A549 (cell line): ENCODE results near the gene LHX4. TPM values are rescaled to one million over a fixed set of nuclear protein-coding genes. Genes with fewer than 3 reads are reported as not detected.

Source experiments
- ATAC-seq, 2 experiments: fragments of 200-7000 bp in 1 of 2; fragments of >200 bp in 1 of 2; cut with Nextera tagmentation in 1 of 2; cut with Tn5 transposase in 1 of 2; 3 replicates each; pipeline versions ENCODE4 v1.8.0 to v1.9.1; 2018 to 2020; ENCODE audit warnings: mild to moderate bottlenecking in 1 of 2, moderate library complexity in 1 of 2
- CTCF ChIA-PET: fragments of 300-600 bp; sonication (Branson Sonifier 250); formaldehyde crosslinking; extraction: SDS; loops from one replicate; lab custom pipeline; 2021; ENCODE audit warnings: antibody characterized with exemption, inconsistent platforms; lab: Yijun Ruan, JAX
- POLR2A ChIA-PET: fragments of 350-600 bp; formaldehyde crosslinking; extraction: SDS; loops from one replicate; lab custom pipeline; 2021; ENCODE audit warnings: antibody characterized with exemption, inconsistent platforms; lab: Yijun Ruan, JAX
- DNase-seq, 2 experiments: peaks; one replicate each; pipeline versions ENCODE4 v3.0.0 to v3.0.0-alpha.2; 2011 to 2016; ENCODE audit warnings: low read depth in 1 of 2, low spot score in 1 of 2
- FAIRE-seq: peaks from 2 replicates; lab custom pipeline; 2011; peaks lifted over from hg19 to GRCh38; lab: Jason Lieb, UNC
- H3K27ac ChIP-seq, 2 experiments: fragments of >200 bp; sonication (Bioruptor Twin); formaldehyde crosslinking; 3 replicates each; pipeline ENCODE4 v1.5.1; 2016 to 2017
- H3K4me1 ChIP-seq: fragments of >200 bp; sonication (Bioruptor Twin); formaldehyde crosslinking; 3 replicates; pipeline ENCODE4 v1.6.1; 2016
- H3K4me2 ChIP-seq: fragments of >200 bp; sonication (Bioruptor Twin); formaldehyde crosslinking; 3 replicates; pipeline ENCODE4 v1.6.1; 2016
- H3K4me3 ChIP-seq: fragments of >200 bp; sonication (Bioruptor Twin); formaldehyde crosslinking; 3 replicates; pipeline ENCODE4 v1.5.1; 2016
- H3K9me3 ChIP-seq: fragments of >200 bp; sonication (Bioruptor Twin); formaldehyde crosslinking; 3 replicates; pipeline ENCODE4 v1.6.1; 2016
- BHLHE40 ChIP-seq: IDR thresholded peaks from 2 replicates; pipeline ENCODE4 v1.6.1; 2012; ENCODE audit warnings: low read depth, low read length, inconsistent platforms
- EP300 ChIP-seq, 2 experiments: fragments of >200 bp; sonication (Bioruptor Twin); formaldehyde crosslinking; IDR thresholded peaks; 2 replicates in 1 of 2; 3 replicates in 1 of 2; pipeline ENCODE4 v1.6.1; 2016 to 2017
- HDAC2 ChIP-seq: fragments of 200-600 bp; sonication (generic); IDR thresholded peaks from 2 replicates; pipeline ENCODE4 v1.6.1; 2016
- HEYL ChIP-seq: fragments of 250-450 bp; sonication (Bioruptor Pico); IDR thresholded peaks from 2 replicates; pipeline ENCODE4 v1.8.0; 2021; ENCODE audit warnings: mild to moderate bottlenecking, moderate library complexity
- JUNB ChIP-seq: fragments of >200 bp; sonication (Bioruptor Twin); formaldehyde crosslinking; IDR thresholded peaks from 2 replicates; pipeline ENCODE4 v1.6.1; 2016
- MAFK ChIP-seq: fragments of 450-650 bp; IDR thresholded peaks from 2 replicates; pipeline ENCODE4 v1.6.1; 2014; ENCODE audit not compliant: partially characterized antibody
- MAX ChIP-seq: IDR thresholded peaks from 2 replicates; pipeline ENCODE4 v1.6.1; 2012
- NR3C1 ChIP-seq: fragments of >200 bp; sonication (Bioruptor Twin); formaldehyde crosslinking; IDR thresholded peaks from 3 replicates; pipeline ENCODE4 v1.6.1; 2017
- RARB ChIP-seq: fragments of 250-450 bp; sonication (Bioruptor Pico); IDR thresholded peaks from 2 replicates; pipeline ENCODE4 v1.8.0; 2021; ENCODE audit warnings: mild to moderate bottlenecking, moderate library complexity
- RFX5 ChIP-seq: fragments of 450-650 bp; IDR thresholded peaks from 2 replicates; pipeline ENCODE4 v1.7.1; 2014; ENCODE audit warnings: antibody characterized with exemption, mild to moderate bottlenecking, moderate library complexity
- RNF2 ChIP-seq: fragments of 200-600 bp; sonication (generic); IDR thresholded peaks from 2 replicates; pipeline ENCODE4 v1.6.1; 2016; ENCODE audit warnings: low read depth, mild to moderate bottlenecking, antibody characterized with exemption, moderate library complexity, borderline replicate concordance
- ZNF302 ChIP-seq: fragments of 250-450 bp; sonication (Bioruptor Pico); IDR thresholded peaks from 2 replicates; pipeline ENCODE4 v1.9.0; 2021; ENCODE audit warnings: inconsistent platforms, mild to moderate bottlenecking, moderate library complexity
- WGBS: methylation state at CpG from one replicate; pipeline ENCODE4 v1.1.6; 2017; ENCODE audit errors: missing lambda C conversion rate; 5-methylcytosine and 5-hydroxymethylcytosine counted together
- polyA plus RNA-seq, 4 experiments: library from polyadenylated mRNA; depleted of rRNA in 3 of 4; stranded (reverse); fragments of >200 nt; fragmentation: RNase III in 1 of 4; extraction: RNeasy Plus Mini Kit Qiagen cat#74134 plus additional on column Dnase treatment in 1 of 4; gene quantifications; 2 replicates in 3 of 4; 3 replicates in 1 of 4; pipeline ENCODE4 v1.2.3, GENCODE V29; 2011 to 2017
- TF ChIP-seq, protein P1 (sequence below): IDR thresholded peaks from 2 replicates; pipeline ENCODE4 v1.6.1; 2012
- TF ChIP-seq, protein P2 (sequence below): IDR thresholded peaks from 2 replicates; pipeline ENCODE4 v1.6.1; 2012; ENCODE audit warnings: low read depth, borderline replicate concordance
- TF ChIP-seq, protein P3 (sequence below): fragments of 200-600 bp; sonication (generic); IDR thresholded peaks from 2 replicates; pipeline ENCODE4 v1.6.1; 2016; ENCODE audit warnings: antibody characterized with exemption, mild to moderate bottlenecking, moderate library complexity

LHX4 gene
- polyA plus RNA-seq, 2 of the 4 experiments (the other 2 are of a cell fraction): 0.62 to 0.80 TPM

- TF ChIP-seq, protein P1, sequence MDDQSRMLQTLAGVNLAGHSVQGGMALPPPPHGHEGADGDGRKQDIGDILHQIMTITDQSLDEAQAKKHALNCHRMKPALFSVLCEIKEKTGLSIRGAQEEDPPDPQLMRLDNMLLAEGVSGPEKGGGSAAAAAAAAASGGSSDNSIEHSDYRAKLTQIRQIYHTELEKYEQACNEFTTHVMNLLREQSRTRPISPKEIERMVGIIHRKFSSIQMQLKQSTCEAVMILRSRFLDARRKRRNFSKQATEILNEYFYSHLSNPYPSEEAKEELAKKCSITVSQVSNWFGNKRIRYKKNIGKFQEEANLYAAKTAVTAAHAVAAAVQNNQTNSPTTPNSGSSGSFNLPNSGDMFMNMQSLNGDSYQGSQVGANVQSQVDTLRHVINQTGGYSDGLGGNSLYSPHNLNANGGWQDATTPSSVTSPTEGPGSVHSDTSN: no peak
- no peak for TF ChIP-seq RFX5
- TF ChIP-seq, protein P2, sequence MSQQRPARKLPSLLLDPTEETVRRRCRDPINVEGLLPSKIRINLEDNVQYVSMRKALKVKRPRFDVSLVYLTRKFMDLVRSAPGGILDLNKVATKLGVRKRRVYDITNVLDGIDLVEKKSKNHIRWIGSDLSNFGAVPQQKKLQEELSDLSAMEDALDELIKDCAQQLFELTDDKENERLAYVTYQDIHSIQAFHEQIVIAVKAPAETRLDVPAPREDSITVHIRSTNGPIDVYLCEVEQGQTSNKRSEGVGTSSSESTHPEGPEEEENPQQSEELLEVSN: no peak
These were observed 26.4 kb downstream of the LHX4 start (continued) for GRCh38 chr1:180256341-180257027.

GRCh38 chr1:180257028-180257386 lies 26.9 kb downstream of the LHX4 start:
- Histone ChIP-seq H3K27ac (no peak overlapping the region), H3K4me1 (no peaks in the 10 kb centered on the region), H3K4me2 (no peak overlapping the region)
- ChIA-PET CTCF (interaction anchor here (0.7 to 11.1 kb wide), 3 partner anchors 34 to 223 kb away, joined by 3 to 102 read pairs (median 3); no protein-coding TSS in a partner anchor), POLR2A (no interaction called here)
- WGBS: 72% methylated on average over 5 of the region's 5 CpGs
- DNase-seq: no peak
- TF ChIP-seq HEYL: no peak
- no peak for TF ChIP-seq JUNB
- no peak for TF ChIP-seq RARB (CRISPR knock-in tag)
- TF ChIP-seq MAX: no peak
- no peak for TF ChIP-seq ZNF302 (CRISPR knock-in tag)
- no peak for TF ChIP-seq RNF2
- TF ChIP-seq, protein P3, sequence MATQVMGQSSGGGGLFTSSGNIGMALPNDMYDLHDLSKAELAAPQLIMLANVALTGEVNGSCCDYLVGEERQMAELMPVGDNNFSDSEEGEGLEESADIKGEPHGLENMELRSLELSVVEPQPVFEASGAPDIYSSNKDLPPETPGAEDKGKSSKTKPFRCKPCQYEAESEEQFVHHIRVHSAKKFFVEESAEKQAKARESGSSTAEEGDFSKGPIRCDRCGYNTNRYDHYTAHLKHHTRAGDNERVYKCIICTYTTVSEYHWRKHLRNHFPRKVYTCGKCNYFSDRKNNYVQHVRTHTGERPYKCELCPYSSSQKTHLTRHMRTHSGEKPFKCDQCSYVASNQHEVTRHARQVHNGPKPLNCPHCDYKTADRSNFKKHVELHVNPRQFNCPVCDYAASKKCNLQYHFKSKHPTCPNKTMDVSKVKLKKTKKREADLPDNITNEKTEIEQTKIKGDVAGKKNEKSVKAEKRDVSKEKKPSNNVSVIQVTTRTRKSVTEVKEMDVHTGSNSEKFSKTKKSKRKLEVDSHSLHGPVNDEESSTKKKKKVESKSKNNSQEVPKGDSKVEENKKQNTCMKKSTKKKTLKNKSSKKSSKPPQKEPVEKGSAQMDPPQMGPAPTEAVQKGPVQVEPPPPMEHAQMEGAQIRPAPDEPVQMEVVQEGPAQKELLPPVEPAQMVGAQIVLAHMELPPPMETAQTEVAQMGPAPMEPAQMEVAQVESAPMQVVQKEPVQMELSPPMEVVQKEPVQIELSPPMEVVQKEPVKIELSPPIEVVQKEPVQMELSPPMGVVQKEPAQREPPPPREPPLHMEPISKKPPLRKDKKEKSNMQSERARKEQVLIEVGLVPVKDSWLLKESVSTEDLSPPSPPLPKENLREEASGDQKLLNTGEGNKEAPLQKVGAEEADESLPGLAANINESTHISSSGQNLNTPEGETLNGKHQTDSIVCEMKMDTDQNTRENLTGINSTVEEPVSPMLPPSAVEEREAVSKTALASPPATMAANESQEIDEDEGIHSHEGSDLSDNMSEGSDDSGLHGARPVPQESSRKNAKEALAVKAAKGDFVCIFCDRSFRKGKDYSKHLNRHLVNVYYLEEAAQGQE: no peak
- TF ChIP-seq EP300 (IDR thresholded peaks at IDR 0.05): no peak
- no peak for TF ChIP-seq HDAC2
- TF ChIP-seq, all 56 proteins: peak for 0
- H3K4me3 ChIP-seq: no peak overlapping the region
- H3K9me3 ChIP-seq: no peaks in the 10 kb centered on the region
- FAIRE-seq (no peak), ATAC-seq (no peak)

GRCh38 chr1:180257486-180257885 lies 27.4 kb downstream of the LHX4 start:
- WGBS: 85% methylated on average over 8 of the region's 8 CpGs
- Histone ChIP-seq H3K27ac (no peak overlapping the region), H3K4me1 (no peaks in the 10 kb centered on the region), H3K9me3 (no peaks in the 10 kb centered on the region), H3K4me2 (no peak overlapping the region), H3K4me3 (no peak overlapping the region)
- FAIRE-seq (no peak), ATAC-seq (no peak), DNase-seq (no peak)
- CTCF ChIA-PET: interaction anchor here (0.7 to 11.1 kb wide), 4 partner anchors 10 to 223 kb away, joined by 3 to 102 read pairs (median 3); no protein-coding TSS in a partner anchor
- POLR2A ChIA-PET: no interaction called here
- TF ChIP-seq, protein P3: no peak
- TF ChIP-seq BHLHE40: no peak
- no peak for TF ChIP-seq MAFK
- no peak for TF ChIP-seq NR3C1
